HG03103 (cell line): Measurements from ENCODE around the gene ADD1.

Experiments
- ATAC-seq: cut with Tn5 transposase; IDR thresholded peaks from one replicate; pipeline ENCODE4 v1.9.1; 2021; ENCODE audit warnings: low read depth; ENCODE audit not compliant: unreplicated experiment

ADD1 gene

DNA sequence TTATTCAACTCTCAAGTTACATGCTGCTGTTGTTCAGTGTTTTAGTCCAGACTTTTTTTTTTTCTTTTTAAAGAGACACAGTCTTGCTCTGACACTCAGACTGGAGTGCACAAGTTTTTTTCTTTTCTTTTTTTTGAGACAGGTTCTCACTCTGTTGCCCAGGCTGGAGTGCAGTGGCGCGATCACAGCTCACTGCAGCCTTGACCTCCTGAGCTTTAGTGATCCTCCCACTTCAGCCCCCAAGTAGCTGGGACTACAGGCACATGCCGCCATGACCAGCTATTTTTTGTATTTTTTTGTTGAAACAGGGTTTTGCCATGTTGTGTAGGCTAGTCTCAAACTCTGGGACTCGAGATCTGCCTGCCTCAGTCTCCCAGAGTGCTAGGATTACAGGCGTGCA lies 11.9 kb downstream of the ADD1 start:
- no peak for ATAC-seq

DNA sequence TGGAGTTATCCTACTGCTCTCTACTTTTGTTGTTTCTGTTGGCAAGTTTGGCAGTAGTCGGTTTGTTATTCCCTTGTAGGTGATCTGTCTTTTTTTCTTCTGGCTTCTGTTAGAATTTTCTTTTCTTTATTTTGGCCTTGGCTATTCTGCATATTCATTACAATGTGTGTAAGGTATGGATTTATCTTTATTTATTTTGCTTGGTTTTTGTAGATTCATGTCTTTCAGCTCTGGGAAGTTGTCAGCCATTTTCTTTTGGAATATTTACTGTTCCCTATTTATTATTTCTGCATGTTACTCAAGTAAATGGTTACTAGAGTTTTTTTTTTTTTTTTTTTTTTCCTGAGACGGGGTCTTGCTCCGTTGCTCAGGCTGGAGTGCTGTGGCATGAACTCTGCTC lies 12.6 kb downstream of the ADD1 start:
- ATAC-seq: no peak

DNA sequence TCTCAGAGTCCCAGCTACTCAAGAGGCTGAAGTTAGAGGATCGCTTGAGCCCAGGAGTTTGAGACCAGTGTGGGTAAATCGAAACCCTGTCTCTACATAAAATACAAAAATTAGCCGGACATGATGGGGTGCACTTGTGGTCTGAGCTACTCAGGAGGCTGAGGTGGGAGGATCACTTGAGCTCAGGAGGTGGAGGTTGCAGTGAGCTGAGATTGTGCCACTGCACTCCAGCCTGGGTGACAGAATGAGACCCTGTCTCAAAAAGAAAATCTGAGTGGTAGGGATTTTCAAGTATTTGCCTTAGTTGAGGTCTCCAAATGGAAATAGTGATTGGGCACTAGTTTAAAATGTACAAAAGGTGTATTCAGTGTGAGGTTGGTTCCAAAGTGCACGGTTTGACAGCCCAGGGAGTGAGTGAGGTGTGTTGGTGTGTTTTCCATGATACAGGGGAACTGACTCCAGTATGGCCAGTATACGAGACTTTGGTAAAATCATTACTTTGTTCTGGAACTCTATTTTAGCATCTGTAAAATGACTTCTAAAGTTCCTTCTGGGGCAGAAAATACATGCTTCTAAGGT lies 13.8 kb downstream of the ADD1 start:
- ATAC-seq: no peak

DNA sequence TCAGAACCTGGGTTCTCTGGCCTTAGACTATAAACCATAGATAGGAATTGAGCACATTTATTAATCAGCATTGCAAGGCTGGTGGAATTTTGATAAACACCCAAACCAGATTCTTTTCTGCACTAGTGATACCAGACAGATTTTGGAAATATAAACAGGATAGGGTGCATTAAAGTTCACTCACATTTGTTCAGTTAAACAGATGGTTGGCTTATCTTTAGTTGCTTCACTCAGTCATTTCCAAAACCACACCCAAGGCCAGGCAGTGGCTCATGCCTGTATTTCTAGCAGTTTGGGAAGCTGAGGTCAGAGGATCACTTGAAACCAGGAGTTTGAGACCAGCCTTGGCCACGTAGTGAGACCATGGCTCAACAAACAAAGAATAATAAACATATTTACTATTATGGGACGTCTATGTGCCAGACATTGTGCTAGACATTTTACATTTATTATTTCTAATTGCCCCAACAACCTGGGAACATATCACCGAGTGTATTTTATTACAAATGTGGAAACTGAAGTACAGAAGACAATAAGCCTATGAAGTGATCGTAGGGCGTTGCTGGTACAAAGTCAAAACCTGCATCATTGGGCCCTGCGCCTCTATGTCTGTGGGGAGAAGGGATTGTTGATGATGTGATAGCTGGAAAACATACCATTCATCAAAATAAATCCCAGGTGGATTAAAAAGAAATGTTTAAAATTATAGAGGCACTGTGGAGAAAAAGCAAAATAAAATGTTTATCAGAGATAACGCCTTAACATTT lies 15.0 kb downstream of the ADD1 start:
- ATAC-seq: no peak

DNA sequence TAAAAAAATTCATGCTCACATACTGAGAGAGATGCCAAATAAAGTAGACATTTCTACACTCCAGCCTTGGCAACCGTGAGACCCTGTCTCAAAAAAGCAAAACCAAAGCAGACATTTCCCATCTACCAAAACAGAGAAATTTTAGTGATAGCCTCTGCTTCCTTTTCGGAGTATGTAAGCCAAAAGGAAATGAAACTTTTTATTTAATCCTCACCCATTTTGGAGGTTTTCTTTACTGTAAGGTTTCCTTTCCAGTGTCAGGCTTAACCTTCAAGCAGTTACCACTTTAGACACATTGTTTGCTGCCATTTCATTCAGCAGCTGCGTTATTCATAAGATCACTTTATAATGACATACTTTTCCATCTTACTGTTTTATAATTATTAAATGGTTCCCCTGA lies 15.9 kb downstream of the ADD1 start:
- no peak for ATAC-seq

DNA sequence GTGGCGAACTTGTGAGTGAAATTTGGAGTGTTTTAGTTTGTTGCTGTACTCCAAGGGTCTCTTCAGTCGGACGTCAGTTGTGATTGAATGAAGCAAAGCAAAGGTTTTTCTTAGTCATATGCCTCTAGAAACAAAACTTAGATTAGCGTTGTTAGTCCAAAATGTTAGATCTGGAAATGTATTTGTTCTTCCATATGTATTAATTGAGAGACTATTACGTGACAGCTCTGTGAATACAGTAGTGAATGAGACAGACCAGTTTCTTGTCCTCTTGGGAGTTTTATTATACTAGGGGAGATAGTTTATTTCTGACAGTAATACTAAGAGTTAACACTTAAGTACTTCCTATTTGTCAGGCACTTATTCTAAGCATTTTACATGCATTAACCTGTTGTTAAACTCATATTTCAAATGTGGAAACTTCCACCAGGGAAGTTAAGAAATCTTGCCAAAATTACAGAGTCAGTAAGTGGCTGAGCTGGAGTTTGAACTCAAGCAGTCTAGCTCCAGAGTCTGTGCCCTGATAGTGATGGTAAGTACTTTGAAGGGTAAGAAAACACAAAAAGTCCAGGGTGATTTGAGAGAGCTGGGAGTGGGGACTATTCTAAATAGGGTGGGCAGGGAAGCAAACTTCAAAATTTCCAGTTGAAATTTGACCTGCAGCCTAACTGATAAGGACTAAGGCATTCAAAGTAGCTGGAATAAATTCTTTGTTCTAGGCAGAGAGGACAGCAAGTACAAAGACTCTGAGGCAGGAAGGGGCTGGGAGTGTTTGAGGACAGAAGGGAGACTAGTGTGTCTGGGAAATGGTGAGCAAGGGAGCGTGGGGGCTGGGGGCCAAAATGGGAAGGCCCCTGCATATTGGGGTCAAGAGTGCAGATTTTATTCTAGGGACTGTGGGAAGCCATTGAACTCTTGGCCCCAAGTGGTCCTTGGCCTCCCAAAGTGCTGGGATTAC lies 17.0 kb downstream of the ADD1 start:
- ATAC-seq: no peak

DNA sequence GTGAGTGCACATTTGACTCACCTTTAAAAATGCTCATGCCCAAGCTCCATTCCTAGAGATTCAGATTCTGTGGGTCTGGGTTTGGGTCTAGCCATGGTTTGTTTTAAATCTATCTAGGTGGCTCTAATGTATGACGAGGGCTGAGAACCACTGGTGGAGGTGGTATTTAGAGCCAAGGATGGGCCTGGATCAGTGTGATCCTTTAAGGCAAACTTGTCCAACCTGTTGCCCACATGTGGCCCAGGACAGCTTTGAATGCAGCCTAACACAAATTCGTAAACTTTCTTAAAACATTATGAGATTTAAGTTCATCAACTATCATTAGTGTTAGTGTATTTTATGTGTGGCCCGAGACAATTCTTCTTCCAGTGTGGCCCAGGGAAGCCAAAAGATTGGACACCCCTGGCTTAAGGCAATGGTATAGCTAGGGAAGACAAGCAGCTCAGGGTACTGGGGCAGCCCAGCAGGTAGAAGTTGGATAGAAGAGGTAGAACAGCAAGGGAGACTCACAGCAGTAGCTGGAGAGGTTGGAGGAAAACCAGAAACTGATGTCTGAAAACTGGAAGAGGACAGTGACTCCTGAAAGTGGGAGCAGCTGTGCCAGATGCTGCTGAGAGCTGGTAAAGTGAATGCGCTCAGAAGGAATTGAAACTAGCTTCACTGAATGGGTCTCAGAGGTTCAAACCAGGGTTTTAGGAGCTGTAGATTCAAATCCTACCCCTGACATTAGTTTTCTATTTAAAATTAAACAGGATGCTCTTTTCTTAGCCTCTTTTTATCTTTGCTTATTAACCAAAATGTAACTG lies 18.2 kb downstream of the ADD1 start:
- no peak for ATAC-seq

DNA sequence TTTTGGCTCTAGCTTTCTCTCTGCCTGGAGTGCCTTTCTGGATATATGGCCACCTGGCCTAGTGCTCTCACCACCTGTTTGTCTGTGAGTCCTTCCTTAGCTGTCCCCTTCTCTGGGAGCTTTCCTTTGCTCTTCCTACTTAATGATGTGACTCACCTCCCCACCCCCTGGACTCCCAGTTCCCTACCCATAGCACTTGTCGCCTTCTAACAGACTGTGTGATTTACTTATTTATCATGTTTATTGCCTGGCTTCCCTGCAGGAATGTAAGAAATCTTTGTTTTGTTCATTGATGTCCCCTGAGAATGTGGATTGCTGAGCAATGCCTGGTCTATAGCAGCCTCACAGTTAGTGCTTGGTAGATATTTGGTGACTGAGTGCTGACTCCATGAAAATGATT lies 18.9 kb downstream of the ADD1 start:
- no peak for ATAC-seq

DNA sequence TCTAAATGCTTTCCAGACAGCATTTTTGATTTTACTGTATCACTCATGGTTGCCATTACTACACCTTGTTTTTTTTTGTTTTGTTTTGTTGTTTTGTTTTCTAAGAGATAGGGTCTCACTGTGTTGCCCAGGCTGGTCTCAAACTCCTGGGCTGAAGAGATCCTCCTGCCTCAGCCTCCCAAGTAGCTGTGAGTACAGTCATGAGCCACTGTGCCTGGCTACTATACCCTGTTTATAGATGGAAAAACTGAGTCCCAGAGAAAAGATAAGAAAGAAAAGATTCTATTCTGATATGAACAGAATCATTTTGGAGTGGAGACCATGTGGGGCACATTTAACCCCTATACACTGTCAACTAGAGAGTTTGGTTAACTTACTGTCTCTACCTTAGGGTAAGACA lies 20.0 kb downstream of the ADD1 start:
- ATAC-seq: no peak

DNA sequence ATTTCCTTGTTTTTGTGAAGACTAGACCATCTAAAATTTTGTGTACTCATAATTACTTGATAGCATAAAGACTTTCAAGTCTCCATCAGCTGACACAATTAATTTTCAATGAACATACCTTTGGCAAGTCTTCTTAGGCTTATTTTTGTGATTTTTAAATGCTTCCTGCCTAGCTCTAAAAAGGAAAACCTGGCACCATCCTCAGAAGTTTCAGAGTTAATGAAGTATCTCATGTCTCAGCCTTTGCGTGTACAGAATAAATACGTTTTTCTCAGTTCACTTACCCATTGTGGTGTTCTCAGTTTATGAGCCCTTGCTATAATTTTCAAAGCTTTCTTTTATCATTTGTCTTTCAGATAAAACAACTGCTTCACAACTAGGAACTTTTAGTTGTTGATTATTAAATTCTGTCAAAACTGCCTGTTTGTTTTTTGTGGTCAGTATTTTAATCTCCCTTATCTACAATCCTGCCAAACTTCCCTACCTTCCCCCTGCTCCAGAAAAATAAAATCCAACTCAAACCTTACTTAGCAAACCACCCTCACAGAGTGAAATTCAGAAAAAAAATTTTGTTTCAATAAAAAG lies 21.6 kb downstream of the ADD1 start:
- no peak for ATAC-seq

DNA sequence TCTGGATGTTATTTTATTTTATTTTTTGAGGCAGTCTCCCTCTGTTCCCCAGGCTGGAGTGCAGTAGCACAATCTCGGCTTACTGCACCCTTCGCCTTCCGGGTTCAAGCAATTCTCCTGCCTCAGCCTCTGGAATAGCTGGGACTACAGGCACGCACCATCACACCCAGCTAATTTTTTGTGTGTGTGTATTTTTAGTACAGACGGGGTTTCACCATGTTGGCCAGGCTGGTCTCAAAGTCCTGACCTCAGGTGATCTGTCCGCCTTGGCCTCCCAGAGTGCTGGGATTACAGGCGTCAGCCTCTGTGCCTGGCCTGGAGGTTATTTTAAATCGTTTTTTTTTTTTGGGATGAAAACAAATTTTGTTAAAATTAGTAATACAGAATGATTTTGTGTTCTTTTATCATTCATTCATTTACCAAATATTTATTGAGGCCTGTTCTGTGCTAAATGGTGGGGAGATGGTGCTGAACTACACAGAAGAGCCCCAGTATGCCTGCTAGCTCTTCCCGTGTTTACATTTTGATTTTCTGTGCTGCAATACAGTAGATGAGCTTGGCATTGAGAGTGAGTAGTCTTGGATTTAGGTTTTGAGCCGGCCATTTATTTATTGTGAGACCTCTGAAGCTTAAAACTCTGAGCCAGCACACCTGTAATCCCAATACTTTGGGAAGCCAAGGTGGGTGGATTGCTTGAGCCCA lies 22.7 kb downstream of the ADD1 start:
- ATAC-seq: no peak

DNA sequence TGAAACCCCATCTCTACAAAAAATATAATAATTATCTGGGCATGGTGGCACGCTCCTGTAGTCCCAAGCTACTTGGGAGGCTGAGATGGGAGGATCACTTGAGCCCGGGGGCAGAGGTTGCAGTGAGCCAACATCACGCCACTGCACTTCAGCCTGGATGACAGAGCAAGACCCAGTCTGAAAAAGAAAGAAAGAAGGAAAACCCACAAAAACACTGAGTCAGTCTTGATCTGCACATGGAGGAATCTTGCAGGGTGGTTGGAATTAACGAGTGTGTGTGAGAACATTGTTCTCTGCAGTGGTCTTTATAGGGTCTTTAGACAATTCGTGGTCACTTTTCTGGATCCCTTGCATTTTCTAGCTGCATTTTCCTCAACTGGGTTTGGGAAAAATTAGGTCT lies 23.2 kb downstream of the ADD1 start:
- no peak for ATAC-seq

DNA sequence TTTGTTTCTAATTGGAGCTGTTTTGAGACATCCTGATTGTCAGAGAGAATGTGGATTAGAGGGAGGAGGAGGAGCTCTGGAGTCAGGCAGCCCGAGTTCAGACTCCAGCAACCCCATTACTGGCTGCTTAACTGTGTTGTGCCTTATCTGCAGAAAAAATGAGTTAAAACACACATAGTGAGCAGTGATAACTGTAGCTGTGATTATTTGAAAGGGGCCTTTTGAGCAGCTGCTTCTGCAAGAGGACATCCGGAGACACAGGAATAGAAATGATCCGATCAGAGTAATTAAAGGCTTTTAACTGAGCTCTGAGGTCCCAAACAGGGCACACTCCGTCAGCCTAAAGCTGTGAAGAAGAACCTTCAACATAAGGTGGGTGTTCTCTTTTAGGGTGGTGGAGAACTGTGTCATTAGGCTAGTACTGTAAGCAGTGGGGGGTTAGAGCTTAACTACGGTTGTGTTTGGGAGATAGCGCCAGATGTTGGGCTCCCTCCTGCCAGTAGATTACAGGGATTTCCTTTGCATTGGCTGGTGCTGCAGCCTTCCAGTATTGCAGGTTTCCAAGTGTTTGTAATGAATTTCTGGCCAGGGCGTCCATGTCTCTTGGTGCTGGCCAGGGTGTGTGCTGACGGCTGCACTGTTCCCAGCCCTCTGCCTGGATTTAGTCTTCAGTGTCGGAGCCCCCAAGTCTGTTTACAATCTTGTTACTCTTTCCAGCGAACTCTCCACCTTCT lies 24.3 kb downstream of the ADD1 start:
- no peak for ATAC-seq

DNA sequence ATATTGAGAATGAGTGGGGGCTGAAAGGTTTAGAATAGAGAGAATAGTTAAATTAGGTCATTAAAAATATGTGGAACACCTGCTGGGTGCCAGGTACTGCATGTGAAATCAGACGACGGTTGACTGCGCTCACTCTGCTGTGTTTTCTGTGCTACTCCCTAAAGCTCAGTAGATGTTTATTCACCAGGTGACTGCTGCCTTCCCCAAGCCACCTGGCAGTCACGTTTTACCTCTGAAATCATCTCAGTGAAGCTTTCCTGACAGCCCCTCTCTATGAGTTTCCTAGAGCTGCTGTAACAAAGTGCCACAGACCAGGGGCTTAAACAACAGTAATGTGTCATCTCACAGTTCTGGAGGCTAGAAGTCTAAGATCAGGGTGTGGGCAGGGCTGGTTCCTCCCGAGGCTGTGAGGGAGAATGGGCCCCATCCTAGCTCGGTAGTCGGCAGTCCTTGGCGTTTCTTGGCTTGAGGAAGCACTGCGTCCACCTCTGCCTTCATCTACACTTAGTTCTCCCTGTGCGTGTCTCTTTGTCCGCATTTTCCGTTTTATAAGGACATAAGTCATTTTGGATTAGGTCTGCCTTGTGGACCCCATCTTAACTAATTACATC lies 25.3 kb downstream of the ADD1 start:
- no peak for ATAC-seq

DNA sequence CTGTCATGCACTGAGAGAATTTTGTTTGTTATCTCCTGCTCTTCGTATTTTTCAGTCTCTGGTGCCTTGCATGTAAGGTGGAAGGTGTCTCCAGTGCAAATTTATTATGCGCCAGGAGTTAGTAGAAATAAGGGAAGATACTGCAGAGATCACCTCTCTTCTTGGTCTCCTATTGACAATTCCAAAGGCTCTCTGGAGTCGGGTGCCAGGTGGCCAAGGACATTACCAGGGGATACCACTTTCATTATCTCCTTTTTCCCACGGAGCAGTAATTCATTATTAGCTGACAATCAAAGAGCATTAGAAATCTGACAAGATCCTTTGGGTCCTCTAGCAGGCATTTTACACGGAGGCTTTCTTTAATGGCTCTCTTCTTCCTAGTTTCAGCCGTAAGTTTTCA lies 26.0 kb downstream of the ADD1 start:
- no peak for ATAC-seq

DNA sequence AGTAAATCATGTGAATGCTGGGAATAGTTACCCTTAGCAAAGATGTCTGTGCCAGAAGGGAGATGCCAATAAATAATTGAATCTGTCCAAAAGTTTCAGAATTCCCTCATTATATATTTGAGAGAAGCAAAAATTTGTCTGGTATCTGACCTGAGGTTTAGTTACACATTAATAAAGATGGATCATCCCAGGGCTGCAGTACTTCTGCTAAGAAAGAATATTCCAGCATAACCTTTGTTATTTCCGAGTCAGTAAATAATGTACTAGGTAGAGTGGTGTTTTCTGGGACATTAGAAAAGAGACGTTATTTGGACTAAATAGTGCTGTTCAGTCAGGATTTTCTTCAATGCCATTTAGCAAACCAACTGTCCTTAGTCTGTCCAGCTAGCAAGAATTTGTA lies 26.4 kb downstream of the ADD1 start:
- ATAC-seq: no peak

DNA sequence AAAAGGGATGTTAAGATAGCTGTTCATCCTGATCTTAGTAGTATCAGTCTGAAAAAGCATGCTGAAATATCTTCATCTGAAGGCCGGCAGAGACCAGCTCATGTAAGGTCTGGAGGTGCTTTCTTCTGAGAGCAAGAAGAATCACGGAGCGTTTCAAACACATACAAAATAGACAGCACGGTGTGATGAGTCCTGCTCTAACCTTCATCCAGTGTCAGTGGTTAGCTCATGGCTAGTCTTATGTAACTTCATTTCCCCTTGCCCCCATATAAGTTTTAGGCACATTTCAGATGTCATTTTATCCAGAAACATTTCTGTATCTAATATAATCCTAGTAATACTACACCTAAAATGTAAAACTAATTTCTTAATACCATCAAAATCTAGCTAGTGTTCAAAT lies 27.8 kb downstream of the ADD1 start:
- no peak for ATAC-seq

DNA sequence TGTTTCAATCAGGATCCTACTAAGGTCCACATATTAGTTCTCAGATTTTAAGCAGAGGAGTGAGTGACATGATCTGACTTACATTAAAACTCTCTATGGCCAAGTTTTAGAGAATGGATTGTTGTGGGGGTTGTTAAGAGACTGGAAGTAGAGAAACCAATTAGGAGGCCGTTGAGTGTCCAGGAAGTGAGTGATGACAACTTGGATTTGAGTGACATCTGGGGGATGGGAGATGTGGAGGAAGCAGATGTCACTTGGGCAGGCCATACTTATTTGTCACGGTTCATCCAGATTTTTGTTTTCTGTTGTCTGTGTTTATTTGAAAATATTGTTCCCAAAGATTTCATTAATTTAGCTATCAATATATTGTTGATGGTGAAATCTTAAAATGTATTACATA lies 28.3 kb downstream of the ADD1 start:
- no peak for ATAC-seq

DNA sequence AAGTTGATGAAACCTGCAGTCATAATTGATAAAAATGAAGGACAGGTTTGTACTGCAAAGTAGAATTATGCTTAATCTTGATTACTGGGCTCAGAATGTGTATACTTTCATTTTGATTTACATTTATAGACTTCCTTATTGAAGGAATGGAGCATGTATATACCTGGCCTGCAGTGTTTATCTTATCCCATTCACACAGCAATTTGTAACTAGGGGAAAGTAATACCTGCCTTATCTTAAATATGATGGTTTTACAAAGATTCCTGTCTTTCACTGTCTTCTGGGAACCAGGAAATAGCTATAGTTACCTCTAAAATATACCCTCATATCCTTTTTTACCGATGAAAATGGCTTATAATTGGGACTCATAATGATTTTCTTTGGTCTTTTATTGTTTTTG lies 29.7 kb downstream of the ADD1 start:
- ATAC-seq: no peak
